NCI-H460 (cell line): ENCODE results near the gene SIT1. TPM values are rescaled to one million over a fixed set of nuclear protein-coding genes. Genes with fewer than 3 reads are reported as not detected.
"Not testable (repeated sequence)": the region's sequence is repeated elsewhere in the genome, so short reads cannot be mapped to it uniquely, and the experiment has no call there.

Source experiments
- DNase-seq: peaks from one replicate; pipeline ENCODE4 v3.0.0-alpha.2; 2016; ENCODE audit warnings: low read depth; ENCODE audit errors: extremely low read depth
- total RNA-seq: library from RNA; depleted of rRNA; stranded (reverse); fragments of >200 nt; shearing (Covaris generic); gene quantifications from 2 replicates; pipeline ENCODE4 v1.2.3, GENCODE V29; 2014

SIT1 gene
- total RNA-seq, 1 experiment from 2014 or later, result not detected

GRCh38 chr9:35661756-35662350 is 11.1 kb upstream of the SIT1 start:
- no peak for DNase-seq

- DNase-seq, result no peak
These were observed 10.3 kb upstream of the SIT1 start for GRCh38 chr9:35660966-35661415.

GRCh38 chr9:35659340-35659739 is 8.6 kb upstream of the SIT1 start:
- DNase-seq, result no peak

DNA sequence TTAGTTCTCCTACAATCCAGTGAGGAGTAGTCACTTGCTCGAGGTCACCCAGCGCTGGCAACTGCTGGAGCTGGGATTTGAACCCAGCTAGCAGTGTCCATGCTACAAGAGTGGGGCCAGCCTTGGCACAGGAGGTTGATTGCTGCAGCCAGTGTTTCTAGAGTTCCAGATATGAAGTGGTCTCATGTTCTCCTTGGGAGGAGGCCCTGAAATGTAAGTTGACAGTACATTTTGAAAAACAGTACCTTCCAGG is 8.2 kb upstream of the SIT1 start:
- no peak for DNase-seq

- DNase-seq, result peak; percentile 72
These were observed 7.6 kb upstream of the SIT1 start, which contains the start of gene CCDC107 for GRCh38 chr9:35658137-35658967. CCDC107 (plus strand) TSS chr9:35658292; CDS start chr9:35658380, 88 bp downstream.

DNA sequence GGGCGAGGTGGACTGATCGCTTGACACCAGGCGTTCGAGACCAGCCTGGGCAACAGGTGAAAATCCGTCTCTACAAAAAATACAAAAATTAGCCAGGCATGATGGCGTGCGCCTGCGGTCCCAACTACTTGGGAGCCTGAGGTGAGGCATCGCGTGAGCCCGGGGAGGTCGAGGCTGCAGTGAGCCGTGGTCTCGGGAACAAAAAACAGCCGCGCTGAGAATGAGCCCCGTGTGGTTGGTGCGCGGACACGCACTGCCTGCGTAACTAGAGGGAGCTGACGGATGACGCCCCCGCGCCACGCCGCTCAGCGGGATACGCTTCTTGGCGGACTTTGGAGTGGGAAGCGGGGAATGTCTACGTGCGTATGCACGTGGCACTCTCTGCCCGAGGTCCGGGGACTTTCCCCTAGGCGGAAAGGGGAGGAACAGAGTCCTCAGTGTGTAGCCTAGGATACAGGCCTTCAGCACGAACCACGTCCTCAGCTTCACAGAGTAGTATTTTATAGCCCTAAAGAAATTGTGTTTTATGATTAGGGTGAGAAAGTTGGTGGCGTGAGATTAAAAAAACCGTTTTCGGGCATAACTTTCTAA is 6.9 kb upstream of the SIT1 start, which contains the start of gene RMRP:
RMRP (minus strand) TSS at position 474 of the 591 bp plus-strand sequence.
- DNase-seq, result peak; percentile 97

DNA sequence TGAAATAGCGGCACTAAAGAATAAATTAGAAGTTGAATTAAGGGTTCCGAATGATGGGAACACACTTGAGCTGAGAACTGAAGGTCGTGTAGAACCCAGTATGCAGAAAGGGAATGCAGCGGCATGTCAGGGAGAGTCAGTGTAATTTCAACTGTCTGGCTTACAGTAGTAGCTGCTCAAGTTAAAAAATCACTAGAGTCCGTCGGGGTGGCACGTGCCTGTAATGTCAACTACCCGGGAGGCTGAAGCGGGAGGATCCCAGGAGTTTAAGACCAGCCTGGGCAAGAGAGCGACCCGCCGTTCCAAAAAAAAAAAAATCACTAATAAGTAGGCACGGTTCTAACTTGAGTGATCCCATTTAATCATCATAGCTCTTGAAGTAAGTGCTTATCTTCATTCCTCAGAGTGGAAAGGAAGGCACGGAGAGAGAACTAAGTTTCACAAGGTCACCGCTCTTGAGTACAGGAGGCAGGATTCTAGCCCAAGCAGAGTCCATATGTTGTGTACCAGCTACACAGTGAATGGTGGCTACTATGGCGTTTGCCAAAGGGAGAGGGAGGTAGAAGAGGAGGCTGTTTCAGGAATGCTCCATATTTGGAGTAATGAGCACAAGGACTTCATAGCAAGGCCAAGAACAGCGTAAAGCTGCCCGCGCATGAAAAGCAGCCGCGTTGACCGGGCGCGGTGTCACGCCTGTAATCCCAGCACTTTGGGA is 6.3 kb upstream of the SIT1 start:
- DNase-seq, result no peak

GRCh38 chr9:35656348-35656747 is 5.6 kb upstream of the SIT1 start:
- no peak for DNase-seq

GRCh38 chr9:35653611-35654010 is 2.9 kb upstream of the SIT1 start:
- no peak for DNase-seq

DNA sequence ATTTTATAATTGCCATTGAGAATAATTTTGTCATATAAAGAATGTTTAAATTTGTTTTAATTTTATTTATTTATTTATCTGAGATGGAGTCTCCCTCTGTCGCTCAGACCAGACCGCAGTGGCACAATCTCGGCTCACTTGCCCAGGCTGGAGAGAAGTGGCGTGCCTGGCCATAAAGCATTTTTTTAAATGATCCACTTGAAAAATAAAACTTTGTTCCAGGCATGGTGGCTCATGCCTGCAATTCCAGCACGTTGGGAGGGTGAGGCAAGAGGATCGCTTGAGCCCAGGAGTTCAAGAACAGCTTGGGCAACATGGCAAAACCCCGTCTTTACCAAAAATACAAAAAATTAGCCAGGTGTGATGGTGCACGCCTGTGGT is 2.1 kb upstream of the SIT1 start:
- no peak for DNase-seq

- no peak for DNase-seq
These were observed 1.5 kb upstream of the SIT1 start for GRCh38 chr9:35651956-35652828.

DNA sequence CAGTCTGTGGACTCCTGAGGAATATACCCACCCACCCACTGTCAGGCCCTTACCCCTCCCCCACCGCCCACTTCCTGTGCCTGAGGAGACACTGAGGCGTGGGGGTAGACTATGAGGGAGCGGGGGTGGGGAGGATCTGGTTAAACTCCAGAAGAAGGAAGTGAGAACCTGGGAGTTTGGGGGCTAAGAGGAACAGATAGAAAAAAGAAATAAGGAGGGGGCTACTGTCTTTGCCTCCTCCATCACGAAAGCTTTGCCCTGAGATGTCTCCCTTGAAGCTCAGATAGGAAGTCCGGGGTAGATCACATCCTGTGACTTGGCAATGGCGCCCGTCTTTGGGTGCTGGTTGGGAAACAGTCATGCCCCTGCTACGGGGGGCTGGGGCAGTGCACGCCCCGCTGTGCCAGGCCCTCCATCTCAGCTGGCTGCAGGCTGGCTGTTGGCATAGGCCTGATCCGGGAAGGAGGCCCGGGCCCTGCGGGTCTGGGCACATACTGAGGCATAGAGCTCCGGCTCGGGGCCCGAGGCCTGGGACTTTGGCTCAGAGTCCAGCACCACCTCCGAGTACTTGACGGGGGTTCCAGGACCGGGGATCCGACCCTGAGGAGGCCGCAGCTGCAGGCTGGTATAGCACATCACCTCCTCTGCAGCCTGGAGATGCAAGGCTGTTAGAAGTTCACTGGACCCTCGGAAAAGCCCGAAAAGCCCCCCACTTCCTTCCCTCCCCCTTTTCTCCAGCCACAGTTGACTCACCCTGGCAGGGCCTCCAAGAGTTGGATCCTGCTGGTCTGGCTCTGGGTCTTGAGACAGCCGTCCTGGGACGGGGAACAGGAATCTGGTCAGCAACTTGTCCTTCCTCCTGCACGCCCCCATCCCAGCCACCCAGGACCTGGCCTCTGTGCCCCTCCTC is 1.0 kb downstream of the SIT1 start:
- no peak for DNase-seq

GRCh38 chr9:35646533-35647265 is 4.0 kb downstream of the SIT1 start:
- peak; percentile 77 for DNase-seq

DNA sequence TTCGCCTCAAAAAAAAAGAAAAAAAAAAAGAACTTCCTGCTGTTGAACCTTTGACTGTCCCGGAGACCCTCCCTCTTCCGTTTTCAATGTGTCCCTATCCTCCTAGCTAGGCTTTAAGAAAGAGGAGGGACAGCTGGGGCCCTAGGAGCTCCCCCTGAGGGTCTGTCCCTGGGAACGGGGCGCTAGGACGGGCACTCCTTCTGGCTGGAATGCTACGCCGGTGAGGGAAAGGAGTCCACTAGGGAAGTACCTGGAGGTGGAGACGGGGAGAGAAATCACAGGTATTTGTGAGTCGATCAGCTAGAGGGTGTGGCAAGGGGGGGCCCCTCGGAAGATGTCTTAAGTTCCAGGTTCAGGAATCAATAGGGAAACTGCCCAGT is 4.6 kb downstream of the SIT1 start:
- no peak for DNase-seq

GRCh38 chr9:35645736-35646135 is 5.0 kb downstream of the SIT1 start:
- DNase-seq, result not testable (repeated sequence)

DNA sequence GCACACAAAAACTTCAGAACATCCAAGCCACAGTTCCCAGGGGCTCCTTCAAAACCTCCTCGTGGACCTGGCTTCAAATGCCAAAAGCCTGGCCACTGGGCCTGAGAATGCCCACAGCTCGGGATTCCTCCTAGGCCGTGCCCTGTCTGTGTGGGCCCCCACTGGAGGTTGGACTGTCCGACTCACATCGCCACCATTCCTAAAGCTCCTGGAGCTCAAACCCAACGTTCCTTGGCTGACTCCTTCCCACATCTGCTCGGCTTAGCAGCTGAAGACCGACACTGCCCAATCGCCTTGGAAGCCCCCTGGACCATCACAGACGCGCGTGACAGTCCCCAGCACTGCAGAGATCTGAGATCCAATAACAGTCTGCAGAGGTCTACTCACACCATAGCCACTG is 7.7 kb downstream of the SIT1 start:
- DNase-seq, result no peak

GRCh38 chr9:35641478-35641877 is 9.3 kb downstream of the SIT1 start:
- DNase-seq, result not testable (repeated sequence)

DNA sequence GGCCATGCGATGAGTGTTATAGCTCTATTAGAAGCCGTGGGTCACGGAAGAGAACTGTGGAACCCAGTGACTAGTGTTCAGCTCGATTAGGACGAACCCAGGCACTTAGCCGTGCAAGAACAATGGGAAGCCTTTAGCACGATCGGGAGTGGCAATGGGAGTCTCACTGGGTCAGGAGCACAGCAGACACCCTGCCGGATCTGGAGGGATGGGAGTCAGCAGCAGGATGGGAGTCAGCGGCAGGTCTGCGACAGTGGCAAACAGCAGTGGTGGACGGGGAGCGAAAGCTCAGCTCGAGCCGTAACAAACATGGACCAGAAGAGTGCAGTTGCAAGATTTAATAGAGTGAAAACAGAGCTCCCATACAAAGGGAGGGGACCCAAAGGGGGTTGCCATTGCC is 10.3 kb downstream of the SIT1 start:
- not testable (repeated sequence) for DNase-seq

DNA sequence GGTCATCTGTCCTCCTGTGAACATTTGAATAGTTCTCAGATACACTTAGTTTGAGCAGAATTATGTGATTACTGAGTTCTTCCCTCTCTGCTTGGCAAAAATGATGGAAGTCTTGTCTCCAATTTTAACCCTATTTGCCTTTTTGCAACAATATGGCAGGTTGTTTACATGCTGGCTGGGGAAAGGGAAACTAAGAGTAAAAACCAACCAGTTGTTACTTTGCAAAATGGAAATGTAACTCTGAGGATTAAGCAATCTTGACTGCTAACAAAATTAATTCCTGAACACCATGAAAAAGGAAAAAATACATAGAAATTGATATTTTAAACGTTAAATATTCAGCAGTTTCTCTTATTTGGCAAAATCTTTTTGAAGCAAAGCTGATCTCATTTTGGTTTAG is 11.1 kb downstream of the SIT1 start:
- no peak for DNase-seq
